ENCODE data around the gene PTDSS2. TPM values are rescaled to one million over a fixed set of nuclear protein-coding genes. Genes with fewer than 3 reads are reported as not detected.
A peak's percentile ranks its signal among the peaks of the same experiment; 100 is the strongest.
"Not testable (repeated sequence)": the region's sequence is repeated elsewhere in the genome, so short reads cannot be mapped to it uniquely, and the experiment has no call there.

Gene PTDSS2
- total RNA-seq, 1 donor from 2014 or later: 25.5 TPM

- intact Hi-C loops (cut with DNase I); ATAC-seq (ENCODE audit: poor library complexity): not testable (repeated sequence)
- peak; percentile 32 for DNase-seq
Observed at GRCh38 chr11:411520-411919, 38.6 kb upstream of the PTDSS2 start.

- no peak for ATAC-seq (ENCODE audit: poor library complexity)
- intact Hi-C loops (cut with DNase I): no loop called here
- DNase-seq: peak; percentile 33
Observed at GRCh38 chr11:412641-413119, 37.4 kb upstream of the PTDSS2 start.

- intact Hi-C loops (cut with DNase I): no loop called here
- DNase-seq (peak; percentile 39), ATAC-seq (ENCODE audit: poor library complexity) (no peak)
Observed at GRCh38 chr11:413120-414081, 36.7 kb upstream of the PTDSS2 start.

- intact Hi-C loops (cut with DNase I): no loop called here
- DNase-seq (no peak), ATAC-seq (ENCODE audit: poor library complexity) (no peak)
Observed at GRCh38 chr11:414318-414857, 35.7 kb upstream of the PTDSS2 start.

GRCh38 chr11:415640-416041, 34.4 kb upstream of the PTDSS2 start:
- intact Hi-C loops (cut with DNase I): no loop called here
- DNase-seq (no peak), ATAC-seq (ENCODE audit: poor library complexity) (no peak)

GRCh38 chr11:416051-416756, 33.9 kb upstream of the PTDSS2 start:
- DNase-seq (peak; percentile 30), ATAC-seq (ENCODE audit: poor library complexity) (peak; percentile 18)
- intact Hi-C loops (cut with DNase I): no loop called here

- ATAC-seq (ENCODE audit: poor library complexity) (peak; percentile 72), DNase-seq (peak; percentile 70)
- intact Hi-C loops (cut with DNase I): no loop called here
Observed at GRCh38 chr11:416757-417621, 33.1 kb upstream of the PTDSS2 start.

GRCh38 chr11:417652-418342, 32.3 kb upstream of the PTDSS2 start:
- ATAC-seq (ENCODE audit: poor library complexity) (no peak), DNase-seq (peak; percentile 26)
- intact Hi-C loops (cut with DNase I): no loop called here

- ATAC-seq (ENCODE audit: poor library complexity) (no peak), DNase-seq (peak; percentile 42)
- intact Hi-C loops (cut with DNase I): no loop called here
Observed at GRCh38 chr11:418343-419247, 31.5 kb upstream of the PTDSS2 start.

- DNase-seq: peak; percentile 13
- intact Hi-C loops (cut with DNase I): no loop called here
- ATAC-seq (ENCODE audit: poor library complexity): no peak
Observed at GRCh38 chr11:419248-420005, 30.7 kb upstream of the PTDSS2 start.

GRCh38 chr11:420054-420910, 29.8 kb upstream of the PTDSS2 start:
- DNase-seq: peak; percentile 41
- ATAC-seq (ENCODE audit: poor library complexity): no peak
- intact Hi-C loops (cut with DNase I): no loop called here

GRCh38 chr11:420911-421321, 29.2 kb upstream of the PTDSS2 start:
- intact Hi-C loops (cut with DNase I): no loop called here
- DNase-seq (no peak), ATAC-seq (ENCODE audit: poor library complexity) (no peak)

- ATAC-seq (ENCODE audit: poor library complexity) (no peak), DNase-seq (peak; percentile 18)
- intact Hi-C loops (cut with DNase I): no loop called here
Observed at GRCh38 chr11:422249-422656, 27.8 kb upstream of the PTDSS2 start.

- no peak for DNase-seq
- no peak for ATAC-seq (ENCODE audit: poor library complexity)
- intact Hi-C loops (cut with DNase I): no loop called here
Observed at GRCh38 chr11:424232-424631, 25.8 kb upstream of the PTDSS2 start.

- not testable (repeated sequence) for DNase-seq; ATAC-seq (ENCODE audit: poor library complexity)
Observed at GRCh38 chr11:424766-425165, 25.3 kb upstream of the PTDSS2 start.

More at GRCh38 chr11:424766-425165, 25.3 kb upstream of the PTDSS2 start:
- intact Hi-C loops (cut with DNase I): not testable (repeated sequence)
